GM18867 (cell line): ENCODE measurements around the gene MMP19.
"Not testable (repeated sequence)": the region's sequence is repeated elsewhere in the genome, so short reads cannot be mapped to it uniquely, and the experiment has no call there.

ENCODE experiments used
- ATAC-seq: cut with Tn5 transposase; IDR thresholded peaks from one replicate; pipeline ENCODE4 v1.9.1; 2021; ENCODE audit warnings: mild to moderate bottlenecking, moderate library complexity; ENCODE audit not compliant: unreplicated experiment

The MMP19 gene

DNA sequence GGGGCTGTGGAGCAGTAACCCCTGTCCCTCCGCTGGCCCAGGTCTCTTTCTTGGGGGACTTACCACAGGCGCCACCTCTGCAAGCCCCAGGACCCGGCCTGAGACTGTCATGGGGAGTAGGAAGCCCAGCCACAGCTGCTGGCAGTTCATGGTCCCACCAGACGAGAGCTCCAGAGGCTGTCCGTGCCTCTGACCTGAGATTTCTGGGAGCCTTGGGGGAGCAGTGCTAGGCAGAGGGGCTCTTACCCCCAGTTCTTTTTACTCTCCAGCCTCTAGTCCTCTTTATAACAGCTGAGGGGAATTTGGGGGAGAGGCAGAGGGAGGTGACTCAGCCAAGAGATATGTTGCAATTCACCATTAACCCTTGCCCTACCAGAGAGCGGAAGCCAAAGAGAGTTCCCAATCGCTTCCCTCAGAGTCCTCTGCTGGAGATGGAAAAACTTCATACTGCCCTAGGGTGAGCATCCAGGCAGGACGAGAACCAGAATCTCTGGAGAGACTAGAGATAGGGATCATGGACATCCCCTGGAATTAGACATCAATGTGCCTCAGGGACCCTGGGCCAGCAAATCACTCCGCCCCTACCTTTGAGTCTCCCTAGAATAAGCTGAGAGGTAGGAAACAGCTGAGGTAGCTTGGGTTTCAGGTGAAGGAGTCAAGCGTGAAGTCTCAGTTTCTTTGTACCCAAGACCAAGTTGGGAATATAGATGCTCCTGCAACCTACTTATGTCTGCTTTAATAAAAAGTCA lies at the start of gene MMP19:
Gene MMP19, minus strand, starts transcription at position 256 of the 749 bp plus-strand sequence. Its CDS starts 106 bp downstream, at position 150.
- ATAC-seq, result no peak

GRCh38 chr12:55891310-55891709 lies 48.6 kb upstream of the MMP19 start:
- no peak for ATAC-seq

GRCh38 chr12:55885113-55885512 lies 42.4 kb upstream of the MMP19 start:
- ATAC-seq, result no peak

DNA sequence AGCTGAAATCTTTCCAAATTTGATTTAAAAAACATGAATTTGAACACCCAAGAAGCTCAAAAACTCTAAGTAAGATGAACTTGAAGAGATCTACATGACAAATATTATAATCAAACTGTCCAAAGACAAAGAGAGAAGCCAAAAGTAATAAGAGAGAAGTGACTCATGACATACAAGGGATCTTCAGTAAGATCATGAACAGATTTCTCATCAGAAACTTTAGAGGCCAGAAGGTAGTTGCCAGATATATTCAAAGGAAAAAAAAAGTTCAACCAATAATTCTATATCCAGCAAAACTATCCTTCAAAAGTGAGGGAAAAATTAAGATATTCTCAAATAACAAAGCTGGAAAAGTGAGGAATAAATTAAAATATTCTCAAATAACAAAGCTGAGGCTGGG lies 35.1 kb upstream of the MMP19 start:
- ATAC-seq, result no peak

DNA sequence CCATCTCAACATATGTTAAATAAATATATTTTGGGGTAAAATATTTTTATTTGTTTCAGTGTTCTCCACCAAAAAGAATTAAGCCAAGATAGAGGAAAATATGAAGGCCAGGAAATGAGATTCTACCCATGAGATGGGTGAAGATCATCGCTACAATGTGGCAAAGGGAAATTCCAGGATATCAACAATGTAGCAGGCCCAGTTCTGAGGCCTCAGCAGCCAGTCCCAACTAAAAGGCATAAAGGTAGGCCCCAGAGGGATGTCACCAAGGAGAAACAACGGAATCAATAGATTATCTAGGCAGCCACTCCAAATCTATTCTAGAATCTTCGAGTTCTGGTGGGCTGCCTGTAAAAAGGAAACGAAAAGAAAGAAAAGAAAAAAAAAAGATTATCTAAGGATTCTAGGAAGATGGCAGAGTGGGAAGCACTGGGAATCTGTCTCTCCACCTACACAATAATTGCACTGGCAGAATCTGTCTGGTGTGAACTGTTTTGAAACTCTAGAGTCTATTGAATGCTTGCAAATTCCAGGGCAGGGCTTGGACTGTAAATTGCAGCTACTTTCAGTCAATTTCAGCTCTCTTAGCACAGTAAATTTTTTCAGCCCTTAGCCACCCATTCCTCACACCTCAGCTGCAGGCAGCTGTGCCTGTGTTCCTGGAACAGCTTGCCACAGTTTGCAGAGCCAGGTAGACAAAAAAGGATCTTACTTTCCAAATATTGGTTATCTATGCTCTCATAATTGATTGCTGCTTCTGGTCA lies 33.1 kb upstream of the MMP19 start:
- ATAC-seq, result no peak

DNA sequence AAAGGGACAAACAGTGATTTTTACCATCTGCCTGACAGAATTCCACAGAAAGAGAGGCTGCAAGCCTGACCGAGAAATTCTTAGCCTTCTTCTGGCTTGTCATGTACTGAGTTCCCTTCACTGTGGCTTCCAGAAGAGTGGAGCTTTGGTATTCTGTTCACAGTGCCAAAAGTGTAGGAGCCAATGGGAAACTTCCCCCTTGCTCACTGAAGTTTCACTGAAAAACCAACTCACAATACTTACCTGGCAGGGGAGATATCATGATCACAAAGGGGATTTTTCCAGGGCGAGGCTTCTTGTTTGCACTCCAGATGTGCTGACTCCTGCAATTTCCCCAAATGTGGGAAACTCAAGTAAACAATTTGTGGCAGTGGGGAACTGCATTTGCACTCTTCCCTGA lies 31.7 kb upstream of the MMP19 start:
- ATAC-seq, result no peak

GRCh38 chr12:55866454-55867004 lies 23.8 kb upstream of the MMP19 start:
- ATAC-seq, result not testable (repeated sequence)

DNA sequence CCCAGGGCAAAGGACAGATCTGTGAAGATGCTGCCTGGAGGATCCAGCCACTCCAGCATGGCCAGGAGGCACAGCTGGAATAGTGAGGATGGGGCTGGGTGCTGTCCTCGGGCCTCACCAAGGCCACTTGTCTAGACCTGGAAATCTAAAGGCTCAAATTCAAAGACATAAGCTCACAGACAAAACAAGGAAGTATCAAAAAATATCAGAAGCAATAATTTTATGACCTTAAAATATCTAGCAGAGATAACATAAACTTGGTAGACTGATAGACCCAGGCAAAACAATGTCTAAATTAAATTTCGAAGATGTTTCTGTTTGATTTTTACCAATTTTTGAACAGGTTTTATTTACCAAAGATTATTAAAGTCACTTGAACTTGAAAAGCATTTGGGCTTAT lies 22.6 kb upstream of the MMP19 start:
- no peak for ATAC-seq

- not testable (repeated sequence) for ATAC-seq
These were observed 20.2 kb upstream of the MMP19 start for GRCh38 chr12:55862931-55863330.

DNA sequence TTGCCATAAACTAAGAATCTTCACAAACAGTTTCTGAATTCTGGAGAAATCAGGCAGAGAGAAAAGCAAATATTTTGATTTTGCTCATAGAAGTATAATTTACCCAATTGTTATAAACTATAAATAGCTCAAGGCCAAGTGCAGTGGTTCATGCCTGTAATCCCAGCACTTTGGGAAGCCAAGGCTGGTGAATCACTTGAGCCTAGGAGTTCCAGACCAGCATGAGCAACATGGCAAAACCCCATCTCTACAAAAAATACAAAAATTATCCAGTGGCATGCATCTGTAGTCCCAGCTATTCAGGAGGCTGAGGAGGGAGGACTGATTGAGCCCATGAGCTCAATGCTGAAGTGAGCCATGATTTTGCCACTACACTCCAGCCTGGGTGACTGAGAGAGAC lies 19.6 kb upstream of the MMP19 start:
- no peak for ATAC-seq

DNA sequence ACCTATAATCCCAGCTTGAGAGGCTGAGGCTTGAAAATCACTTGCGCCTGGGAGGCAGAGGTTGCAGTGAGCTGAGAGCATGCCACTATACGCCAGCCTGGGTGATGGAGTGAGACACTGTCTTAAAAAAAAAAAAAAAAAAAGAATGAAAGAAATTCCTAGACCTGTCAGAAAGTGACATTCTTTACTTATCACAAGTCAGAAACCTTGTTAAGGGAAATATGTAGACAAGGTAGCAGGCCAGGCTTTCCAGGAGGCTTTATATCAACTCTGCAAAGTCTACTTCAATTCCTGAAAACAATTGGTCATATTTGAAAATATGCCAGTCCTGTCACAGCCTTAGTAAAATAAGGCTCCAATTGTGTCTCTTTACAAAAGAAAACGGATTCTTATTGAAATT lies 19.1 kb upstream of the MMP19 start:
- ATAC-seq, result no peak

GRCh38 chr12:55861396-55861795 lies 18.7 kb upstream of the MMP19 start:
- ATAC-seq, result no peak

DNA sequence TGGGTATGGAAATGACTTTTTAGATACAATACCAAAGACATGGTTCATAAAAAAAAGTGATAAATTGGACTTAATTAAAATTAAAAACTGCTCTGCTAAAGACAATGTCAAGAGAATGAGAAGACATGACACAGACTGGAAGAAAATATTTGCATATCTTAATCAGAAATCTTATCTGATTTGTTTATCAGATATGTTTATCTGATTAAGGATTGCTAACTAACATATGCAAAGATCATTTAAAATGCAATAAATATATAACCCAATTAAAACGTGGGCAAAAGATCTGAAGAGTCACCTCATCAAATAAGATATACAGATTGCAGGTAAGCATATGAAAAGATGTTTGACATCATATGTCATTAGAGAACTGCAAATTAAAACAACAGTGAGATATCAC lies 10.0 kb upstream of the MMP19 start:
- no peak for ATAC-seq

DNA sequence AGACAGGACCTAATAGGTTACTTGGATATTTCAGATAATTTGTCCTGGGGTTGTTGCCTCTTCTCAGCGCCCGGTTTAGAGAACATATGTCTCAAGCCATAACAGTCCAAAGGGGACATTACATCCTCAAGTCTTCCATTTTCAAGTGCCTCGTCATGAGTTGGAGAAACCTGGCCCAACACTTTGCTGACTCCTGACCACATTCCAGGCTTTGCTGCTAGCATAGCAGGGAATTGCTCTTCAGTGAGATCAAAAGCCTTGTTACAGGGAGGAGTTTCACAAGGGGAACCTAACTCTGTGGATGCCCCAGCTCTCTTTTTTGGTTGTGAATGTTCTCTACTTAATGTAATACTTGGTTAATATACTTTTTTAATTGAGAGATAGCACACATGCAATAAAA lies 8.2 kb upstream of the MMP19 start:
- ATAC-seq, result no peak

DNA sequence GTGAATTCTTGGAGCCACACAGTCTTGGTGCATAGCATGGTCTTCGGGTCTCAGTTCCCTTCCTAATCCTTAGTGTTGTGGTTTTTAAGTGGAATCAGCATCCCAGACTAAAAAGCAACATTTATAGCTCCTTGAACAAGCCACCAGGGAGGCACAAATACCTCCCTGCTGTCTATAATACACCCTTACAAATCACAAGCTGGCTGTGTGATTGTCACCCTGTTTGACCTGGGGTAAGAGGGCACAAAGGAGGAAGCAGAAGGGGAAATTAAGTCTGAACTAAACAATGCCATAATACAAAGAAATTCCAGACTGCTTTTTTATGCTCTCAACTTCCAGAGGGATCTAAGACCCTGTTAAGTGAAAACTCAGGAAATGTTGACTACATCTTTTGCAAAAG lies 7.7 kb upstream of the MMP19 start:
- ATAC-seq, result no peak

DNA sequence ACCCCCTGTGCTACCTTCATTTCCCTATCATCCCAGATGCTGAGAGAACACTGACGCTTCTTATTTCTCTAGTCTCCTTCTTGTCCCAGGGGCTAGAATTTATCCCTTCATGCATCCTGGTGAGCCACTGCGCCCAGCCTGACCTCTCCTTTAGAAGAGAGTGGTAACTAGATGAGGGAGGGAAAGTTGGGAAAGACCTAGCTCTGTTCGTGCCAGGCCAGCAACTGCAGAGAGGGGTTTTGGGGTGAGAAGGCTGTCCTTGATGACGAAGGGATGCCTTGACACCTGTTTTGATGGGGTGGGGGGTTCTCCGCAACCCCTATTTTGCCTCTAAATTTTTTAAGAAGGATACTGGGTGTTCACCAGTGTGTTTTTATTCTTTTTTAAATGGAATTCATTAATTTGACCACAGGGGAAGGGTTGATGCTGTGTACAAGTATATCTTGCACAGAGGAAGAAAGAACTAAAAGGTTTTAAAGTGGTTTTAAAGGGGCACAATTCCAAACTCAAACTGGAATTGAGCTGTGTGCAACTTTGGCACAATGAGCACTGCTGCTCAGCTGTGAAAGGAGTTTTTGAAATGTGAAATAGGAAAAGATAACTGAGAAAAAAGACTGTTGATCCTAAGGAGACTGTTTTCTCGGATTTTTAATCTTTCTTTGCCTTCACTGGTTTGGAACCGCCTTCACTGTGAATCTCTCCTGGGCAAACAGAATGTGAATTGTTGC lies 7.0 kb upstream of the MMP19 start:
- ATAC-seq, result no peak

GRCh38 chr12:55847603-55848291 lies 5.0 kb upstream of the MMP19 start:
- ATAC-seq, result no peak

DNA sequence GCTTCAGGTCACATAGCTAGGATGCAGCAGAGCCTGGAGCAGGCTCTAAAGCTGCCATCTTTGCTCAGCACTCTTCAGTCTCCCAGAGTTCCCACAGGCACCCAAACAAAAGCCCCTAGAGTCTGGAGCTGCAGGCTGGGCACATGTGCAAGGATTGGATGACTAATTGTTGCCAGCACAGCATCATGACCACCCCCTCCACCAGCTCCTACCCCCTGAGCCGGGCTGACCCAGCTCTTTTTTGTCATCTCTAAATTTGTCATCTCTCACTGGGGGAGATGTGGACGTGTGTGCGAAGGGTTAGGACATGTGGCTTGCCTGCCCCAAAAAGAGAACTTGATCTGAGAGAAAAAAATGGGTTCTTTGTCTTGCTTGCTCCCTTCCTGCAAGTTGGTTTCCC lies 4.3 kb upstream of the MMP19 start:
- ATAC-seq, result no peak

GRCh38 chr12:55845785-55846496 lies 3.2 kb upstream of the MMP19 start:
- ATAC-seq, result no peak

- no peak for ATAC-seq
These were observed 2.6 kb upstream of the MMP19 start for GRCh38 chr12:55845361-55845760.
